Liver (tissue), 9 donors: ENCODE data around the gene BCL2L1. TPM values are rescaled to one million over a fixed set of nuclear protein-coding genes. Genes with fewer than 3 reads are reported as not detected.
"Not testable (repeated sequence)": the region's sequence is repeated elsewhere in the genome, so short reads cannot be mapped to it uniquely, and the experiment has no call there.

ENCODE experiments used
- DNase-seq: peaks from one replicate; pipeline ENCODE4 v3.0.0-alpha.2; 2017; ENCODE audit warnings: low spot score
- H3K27ac ChIP-seq, 2 donors: one replicate each; pipeline ENCODE4 v1.7.0; 2013; ENCODE audit warnings: inconsistent platforms in 2 of 2, low read length in 2 of 2, control low read depth in 1 of 2, low read depth in 1 of 2, mild to moderate bottlenecking in 1 of 2
- H3K27me3 ChIP-seq, 4 donors: one replicate each; pipeline versions ENCODE4 v1.6.1 to v1.7.0; 2013; ENCODE audit warnings: low read length in 3 of 4, inconsistent platforms in 1 of 4, mild to moderate bottlenecking in 1 of 4, moderate library complexity in 1 of 4; ENCODE audit not compliant: control insufficient read depth in 4 of 4, insufficient read depth in 4 of 4
- H3K36me3 ChIP-seq, 4 donors: one replicate each; pipeline versions ENCODE4 v1.6.1 to v1.7.0; 2013; ENCODE audit warnings: low read length in 3 of 4, mild to moderate bottlenecking in 3 of 4, low read depth in 1 of 4, moderate library complexity in 1 of 4; ENCODE audit not compliant: control insufficient read depth in 4 of 4, insufficient read depth in 3 of 4
- H3K4me1 ChIP-seq, 4 donors: one replicate each; pipeline versions ENCODE4 v1.6.1 to v1.7.0; 2013; ENCODE audit warnings: low read length in 3 of 4, mild to moderate bottlenecking in 3 of 4, moderate library complexity in 1 of 4; ENCODE audit not compliant: control insufficient read depth in 4 of 4, insufficient read depth in 4 of 4
- H3K4me3 ChIP-seq, 3 donors: one replicate each; pipeline versions ENCODE4 v1.6.1 to v1.7.0; 2013; ENCODE audit warnings: low read length in 3 of 3, control low read depth in 1 of 3, low read depth in 1 of 3, mild to moderate bottlenecking in 1 of 3
- H3K9ac ChIP-seq, 2 donors: one replicate each; pipeline ENCODE4 v1.7.0; 2013; ENCODE audit warnings: low read length in 2 of 2, mild to moderate bottlenecking in 2 of 2, moderate library complexity in 2 of 2, control low read depth in 1 of 2, low read depth in 1 of 2
- H3K9me3 ChIP-seq, 4 donors: one replicate each; pipeline versions ENCODE4 v1.6.1 to v1.7.0; 2013; ENCODE audit warnings: low read length in 3 of 4; ENCODE audit not compliant: control insufficient read depth in 4 of 4
- ATF3 ChIP-seq: IDR thresholded peaks from 2 replicates; pipeline ENCODE4 v1.6.1; 2016; ENCODE audit warnings: antibody characterized with exemption
- CTCF ChIP-seq: fragments of 150-350 bp; IDR thresholded peaks from 2 replicates; pipeline ENCODE4 v1.5.1; 2017; ENCODE audit warnings: improper control_type of control experiment, low read depth, low read length; ENCODE audit not compliant: missing input control
- EGR1 ChIP-seq, 2 donors: IDR thresholded peaks; 2 replicates each; pipeline ENCODE4 v1.6.1; 2016 to 2018; ENCODE audit warnings: antibody characterized with exemption in 2 of 2, low read depth in 2 of 2
- FOXA1 ChIP-seq: IDR thresholded peaks from 2 replicates; pipeline ENCODE4 v1.6.1; 2016; ENCODE audit warnings: antibody characterized with exemption
- FOXA2 ChIP-seq: IDR thresholded peaks from 2 replicates; pipeline ENCODE4 v1.6.1; 2016; ENCODE audit warnings: antibody characterized with exemption
- GABPA ChIP-seq, 2 donors: IDR thresholded peaks in 1 of 2; conservative IDR thresholded peaks in 1 of 2; 2 replicates each; pipeline ENCODE4 v1.6.1; 2016; ENCODE audit warnings: antibody characterized with exemption in 2 of 2, mild to moderate bottlenecking in 1 of 2, moderate library complexity in 1 of 2
- HNF4A ChIP-seq, 2 donors: conservative IDR thresholded peaks; 2 replicates each; pipeline ENCODE4 v1.6.1; 2016; ENCODE audit warnings: antibody characterized with exemption in 2 of 2, mild to moderate bottlenecking in 2 of 2
- HNF4G ChIP-seq: IDR thresholded peaks from 2 replicates; pipeline ENCODE4 v1.6.1; 2016; ENCODE audit warnings: antibody characterized with exemption
- JUND ChIP-seq, 2 donors: IDR thresholded peaks; 2 replicates each; pipeline ENCODE4 v1.6.1; 2016; ENCODE audit warnings: antibody characterized with exemption in 2 of 2
- MAX ChIP-seq: IDR thresholded peaks from 2 replicates; pipeline ENCODE4 v1.6.1; 2016; ENCODE audit warnings: antibody characterized with exemption
- NR2F2 ChIP-seq: IDR thresholded peaks from 2 replicates; pipeline ENCODE4 v1.6.1; 2016; ENCODE audit warnings: antibody characterized with exemption
- RAD21 ChIP-seq, 2 donors: IDR thresholded peaks; 2 replicates each; pipeline ENCODE4 v1.6.1; 2016; ENCODE audit warnings: antibody characterized with exemption in 2 of 2, mild to moderate bottlenecking in 2 of 2
- REST ChIP-seq: IDR thresholded peaks from 2 replicates; pipeline ENCODE4 v1.6.1; 2016; ENCODE audit warnings: antibody characterized with exemption, mild to moderate bottlenecking
- RXRA ChIP-seq, 2 donors: IDR thresholded peaks; 2 replicates each; pipeline ENCODE4 v1.6.1; 2017 to 2018; ENCODE audit warnings: antibody characterized with exemption in 2 of 2, mild to moderate bottlenecking in 1 of 2
- SP1 ChIP-seq: IDR thresholded peaks from 2 replicates; pipeline ENCODE4 v1.6.1; 2018; ENCODE audit warnings: antibody characterized with exemption, mild to moderate bottlenecking
- TAF1 ChIP-seq: conservative IDR thresholded peaks from 2 replicates; pipeline ENCODE4 v1.6.1; 2016; ENCODE audit warnings: antibody characterized with exemption, mild to moderate bottlenecking
- YY1 ChIP-seq: IDR thresholded peaks from 2 replicates; pipeline ENCODE4 v1.6.1; 2016; ENCODE audit warnings: antibody characterized with exemption, mild to moderate bottlenecking
- ZBTB33 ChIP-seq: IDR thresholded peaks from 2 replicates; pipeline ENCODE4 v1.6.1; 2016; ENCODE audit warnings: antibody characterized with exemption
- WGBS: extraction: QIAGEN DNeasy Blood & Tissue Kit; methylation state at CpG from one replicate; pipeline ENCODE4 v1.1.7; 2013; 5-methylcytosine and 5-hydroxymethylcytosine counted together
- polyA plus RNA-seq, 2 donors: library from polyadenylated mRNA; stranded (reverse) in 1 of 2; unstranded in 1 of 2; fragments of 200-250 nt in 1 of 2; fragments of >200 nt in 1 of 2; fragmentation: Nextera tagmentation in 1 of 2; extraction: Ambion mirVana in 1 of 2; gene quantifications; one replicate each; pipeline versions ENCODE4 v1.2.1 to v1.2.3, GENCODE V29; 2013 to 2015
- total RNA-seq, 2 donors: library from RNA; depleted of rRNA; stranded (reverse); fragments of >200 nt; gene quantifications; one replicate each; pipeline ENCODE4 v1.2.3, GENCODE V29; 2014
- donor health status: healthy.
- donor health status: healthy.
- donor health status: healthy.
- donor health status: healthy.
- donor health status: healthy.

Gene BCL2L1
- total and polyA plus RNA-seq, 4 donors, result 29.7 to 124 (median 46.0) TPM

- H3K4me3 ChIP-seq, result no peak overlapping the region
- H3K9ac ChIP-seq, result no peak overlapping the region
- peaks cover 1 to 30% (median 18%) of the 10 kb centered on the region in 4 donors for H3K4me1 ChIP-seq
- TF ChIP-seq FOXA2 (no peak), FOXA1 (no peak), RXRA (IDR thresholded peaks at IDR 0.05) (no peak), MAX (peak; percentile 19), NR2F2 (no peak), SP1 (no peak), GABPA (IDR thresholded peaks at IDR 0.05 in 1 of 2, conservative IDR thresholded peaks at IDR 0.05 in 1 of 2) (no peak), ZBTB33 (no peak), CTCF (no peak), YY1 (peak; percentile 44), RAD21 (IDR thresholded peaks at IDR 0.05) (no peak), HNF4A (conservative IDR thresholded peaks at IDR 0.05) (peak in 1 of 2 donors; percentile 23), TAF1 (no peak), JUND (IDR thresholded peaks at IDR 0.05) (no peak), EGR1 (IDR thresholded peaks at IDR 0.05; ENCODE audit: low read depth in 2 of 2) (no peak), REST (no peak), HNF4G (no peak), ATF3 (no peak)
- H3K27ac ChIP-seq, result peak overlapping the region; percentile 40 to 41
- H3K27me3 ChIP-seq, result no peaks in the 10 kb centered on the region
- no peak for DNase-seq
- peaks cover 0 to 2% (median 0%) of the 10 kb centered on the region in 4 donors for H3K36me3 ChIP-seq
- 29% methylated on average over 5 of the region's 5 CpGs for WGBS
- no peaks in the 10 kb centered on the region for H3K9me3 ChIP-seq
Observed at GRCh38 chr20:31747640-31748039, 25.0 kb upstream of the BCL2L1 start.

GRCh38 chr20:31747028-31747427 lies 24.4 kb upstream of the BCL2L1 start:
- DNase-seq, H3K36me3 ChIP-seq, H3K9me3 ChIP-seq, H3K9ac ChIP-seq, H3K4me3 ChIP-seq, H3K27me3 ChIP-seq: not testable (repeated sequence)
- Histone ChIP-seq H3K27ac (peak overlapping the region; percentile 42 to 64), H3K4me1 (peaks cover 1 to 30% (median 18%) of the 10 kb centered on the region in 4 donors)
- WGBS, result 93% methylated on average over 14 of the region's 14 CpGs
